ENCODE measurements around the gene NKTR. TPM values are rescaled to one million over a fixed set of nuclear protein-coding genes. Genes with fewer than 3 reads are reported as not detected.

NKTR gene
- total RNA-seq, 1 donor from 2014 or later: 41.7 TPM

DNA sequence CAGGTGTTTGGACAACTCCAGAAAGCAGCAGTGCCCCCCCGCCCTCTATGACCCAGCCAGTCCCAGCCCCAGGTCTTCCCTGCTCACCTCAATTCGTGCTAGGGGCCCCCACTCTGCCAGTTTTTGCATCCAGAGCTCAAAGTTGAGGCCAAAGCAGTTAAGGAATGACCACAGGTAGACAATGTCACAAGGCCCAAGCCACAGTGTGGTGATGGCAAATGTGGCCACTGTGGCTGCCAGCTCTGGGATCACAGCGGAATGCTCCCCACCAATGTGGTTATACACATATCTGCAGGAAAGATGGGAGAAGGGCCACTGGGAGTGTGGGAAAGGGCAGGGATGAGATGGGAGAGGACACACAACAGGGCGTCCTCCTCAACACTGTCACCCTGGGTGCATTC is 93.0 kb downstream of the NKTR start:
- Histone ChIP-seq H3K4me3 (no peak overlapping the region), H3K4me1 (no peaks in the 10 kb centered on the region), H3K9me3 (no peaks in the 10 kb centered on the region), H3K27ac (no peak overlapping the region), H3K27me3 (no peaks in the 10 kb centered on the region), H3K36me3 (no peaks in the 10 kb centered on the region)
- TF ChIP-seq, protein P1, sequence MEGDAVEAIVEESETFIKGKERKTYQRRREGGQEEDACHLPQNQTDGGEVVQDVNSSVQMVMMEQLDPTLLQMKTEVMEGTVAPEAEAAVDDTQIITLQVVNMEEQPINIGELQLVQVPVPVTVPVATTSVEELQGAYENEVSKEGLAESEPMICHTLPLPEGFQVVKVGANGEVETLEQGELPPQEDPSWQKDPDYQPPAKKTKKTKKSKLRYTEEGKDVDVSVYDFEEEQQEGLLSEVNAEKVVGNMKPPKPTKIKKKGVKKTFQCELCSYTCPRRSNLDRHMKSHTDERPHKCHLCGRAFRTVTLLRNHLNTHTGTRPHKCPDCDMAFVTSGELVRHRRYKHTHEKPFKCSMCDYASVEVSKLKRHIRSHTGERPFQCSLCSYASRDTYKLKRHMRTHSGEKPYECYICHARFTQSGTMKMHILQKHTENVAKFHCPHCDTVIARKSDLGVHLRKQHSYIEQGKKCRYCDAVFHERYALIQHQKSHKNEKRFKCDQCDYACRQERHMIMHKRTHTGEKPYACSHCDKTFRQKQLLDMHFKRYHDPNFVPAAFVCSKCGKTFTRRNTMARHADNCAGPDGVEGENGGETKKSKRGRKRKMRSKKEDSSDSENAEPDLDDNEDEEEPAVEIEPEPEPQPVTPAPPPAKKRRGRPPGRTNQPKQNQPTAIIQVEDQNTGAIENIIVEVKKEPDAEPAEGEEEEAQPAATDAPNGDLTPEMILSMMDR (IDR thresholded peaks at IDR 0.05): no peak
- intact Hi-C loops (cut with DNase I): no loop called here
- peak in 1 of 2 donors; percentile 62 for DNase-seq (ENCODE audit: low spot score in 2 of 2)

DNA sequence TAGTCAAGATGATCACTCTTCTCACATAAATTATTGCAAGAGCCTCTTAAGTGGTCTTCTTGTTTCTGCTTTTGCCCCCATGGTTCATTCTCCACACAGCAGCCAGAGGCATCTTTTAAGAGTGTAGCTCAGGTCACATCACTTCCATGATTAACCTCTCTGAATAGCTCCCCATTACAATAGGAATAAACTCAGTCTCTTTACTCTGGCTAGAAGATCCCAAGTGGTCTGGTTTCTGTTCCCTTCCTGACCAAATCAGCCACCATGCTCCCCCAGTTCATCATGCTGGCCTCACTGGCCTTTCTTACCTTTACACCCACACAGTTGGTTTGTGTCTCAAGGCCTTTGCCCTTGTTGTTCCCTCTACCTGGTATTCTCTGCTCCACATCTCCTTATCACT is 93.9 kb downstream of the NKTR start:
- no peak for DNase-seq (ENCODE audit: low spot score in 2 of 2)

DNA sequence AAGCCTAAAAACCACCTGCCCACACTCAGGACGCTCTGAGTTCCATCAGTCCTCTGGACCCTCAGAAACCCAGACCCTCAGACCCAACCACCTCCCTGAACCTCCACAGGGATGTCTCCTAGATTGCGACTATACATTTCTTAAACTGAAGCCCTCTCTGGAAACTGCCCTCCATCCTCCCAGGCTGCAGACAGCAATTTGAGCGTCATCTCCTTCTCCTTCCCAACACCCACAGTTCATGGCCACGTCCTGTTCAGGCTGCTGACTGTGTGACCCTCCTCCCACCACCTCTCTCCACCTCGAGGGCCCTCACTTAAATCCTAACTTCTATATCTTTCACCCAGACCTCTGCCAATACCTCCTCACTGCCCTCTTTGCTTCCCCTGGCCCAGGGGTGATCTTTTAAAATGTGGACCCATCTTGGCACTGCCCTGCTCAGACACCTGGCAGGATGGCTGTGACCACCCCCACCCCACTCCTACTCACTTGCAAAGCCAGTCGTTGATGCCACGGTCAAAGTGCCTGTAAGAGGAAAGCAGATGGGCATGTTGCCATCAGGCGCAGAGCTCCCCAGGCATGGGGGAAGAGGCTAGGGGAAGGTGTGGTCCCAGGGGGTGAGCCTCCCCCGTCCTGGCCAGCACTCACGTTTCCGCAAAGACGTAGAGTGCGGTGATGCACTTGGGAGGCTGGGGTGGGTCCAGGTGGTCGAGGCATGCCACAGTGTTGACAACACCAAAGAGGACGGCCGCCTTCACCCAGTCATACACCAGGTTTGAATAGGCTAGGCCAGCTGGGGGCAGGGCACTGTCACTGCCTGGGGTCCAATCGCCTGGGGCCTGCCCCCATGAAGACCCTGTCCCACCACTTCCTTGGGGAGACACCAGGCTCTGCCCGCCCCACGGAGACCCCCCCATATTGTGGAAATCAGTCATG is 96.1 kb downstream of the NKTR start:
- peak in 1 of 2 donors; percentile 58 for DNase-seq (ENCODE audit: low spot score in 2 of 2)
- intact Hi-C loops (cut with DNase I): no loop called here

More for the DNA sequence above, 93.9 kb downstream of the NKTR start:
- no peaks in the 10 kb centered on the region for H3K27me3 ChIP-seq
- no peak overlapping the region for H3K4me3 ChIP-seq
- TF ChIP-seq, protein P1 (IDR thresholded peaks at IDR 0.05): no peak
- H3K36me3 ChIP-seq: no peaks in the 10 kb centered on the region
- intact Hi-C loops (cut with DNase I): no loop called here
- no peaks in the 10 kb centered on the region for H3K9me3 ChIP-seq
- no peak overlapping the region for H3K27ac ChIP-seq
- H3K4me1 ChIP-seq: no peaks in the 10 kb centered on the region

DNA sequence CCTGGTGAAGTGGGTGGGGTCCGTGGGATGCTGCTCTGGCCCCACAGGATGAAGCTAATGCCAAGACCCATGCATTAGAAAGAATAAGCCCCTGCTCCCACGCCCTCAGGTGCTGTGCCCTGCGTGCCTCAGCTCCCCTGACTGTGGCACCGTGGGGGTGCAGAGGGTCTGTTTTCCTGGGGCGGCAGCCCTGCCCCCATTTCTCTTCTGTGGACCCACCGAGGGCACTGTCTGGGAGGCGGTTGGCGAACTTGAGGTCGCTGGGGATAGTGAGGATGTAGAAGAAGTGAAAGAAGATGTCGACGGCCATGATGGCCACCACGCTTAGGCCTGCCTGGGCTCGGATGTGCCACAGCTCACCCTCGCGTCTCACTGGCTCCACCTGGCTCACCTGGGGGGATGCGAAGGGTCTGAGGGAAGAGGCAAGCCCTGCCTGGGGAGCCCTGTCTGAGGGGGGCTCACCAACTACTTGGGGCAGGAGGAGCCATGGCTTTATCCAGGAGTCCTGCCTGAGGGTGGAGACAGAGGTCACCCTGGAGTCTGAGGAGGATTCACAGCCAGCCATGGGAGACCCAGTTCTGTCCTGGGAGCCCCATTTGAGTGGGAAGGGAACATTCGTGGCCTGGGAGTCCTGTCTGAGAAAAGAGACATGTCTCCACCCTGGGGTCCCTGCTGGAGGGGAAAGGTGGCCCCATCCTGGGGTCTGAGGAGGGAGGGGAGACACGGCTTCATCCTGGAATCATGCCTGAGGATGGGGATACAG is 97.0 kb downstream of the NKTR start:
- peaks cover 0 to 2% of the 10 kb centered on the region in 2 donors for H3K4me1 ChIP-seq
- intact Hi-C loops (cut with DNase I): no loop called here
- H3K27me3 ChIP-seq: no peaks in the 10 kb centered on the region
- no peak overlapping the region for H3K27ac ChIP-seq
- no peaks in the 10 kb centered on the region for H3K36me3 ChIP-seq
- DNase-seq (ENCODE audit: low spot score in 2 of 2): peak in 1 of 2 donors; percentile 60
- no peak overlapping the region for H3K4me3 ChIP-seq
- TF ChIP-seq, protein P1 (IDR thresholded peaks at IDR 0.05): no peak
- H3K9me3 ChIP-seq: no peaks in the 10 kb centered on the region

More for the DNA sequence above, 96.1 kb downstream of the NKTR start:
- Histone ChIP-seq H3K27me3 (no peaks in the 10 kb centered on the region), H3K4me1 (peaks cover 0 to 1% of the 10 kb centered on the region in 2 donors), H3K9me3 (no peaks in the 10 kb centered on the region), H3K27ac (no peak overlapping the region), H3K36me3 (no peaks in the 10 kb centered on the region), H3K4me3 (no peak overlapping the region)
- TF ChIP-seq, protein P1 (IDR thresholded peaks at IDR 0.05): no peak

Other genes with a start within 250 kb of the NKTR start
- gene LYZL4, start 190.1 kb upstream of the NKTR start, total RNA-seq: not detected
- gene VIPR1, start 98.0 kb upstream of the NKTR start, total RNA-seq: 3.5 TPM
- gene SEC22C, start 18.7 kb upstream of the NKTR start, total RNA-seq: 28.3 TPM
- gene SS18L2, start 9.8 kb upstream of the NKTR start, total RNA-seq: 1.5 TPM
- 69.3 TPM for gene ZBTB47, start 53.0 kb downstream of the NKTR start, total RNA-seq
- not detected for gene KLHL40, start 84.9 kb downstream of the NKTR start, total RNA-seq
- not detected for gene HHATL, start 102.1 kb downstream of the NKTR start, total RNA-seq
- 2.1 TPM for gene CCDC13, start 172.6 kb downstream of the NKTR start, total RNA-seq
- 109 TPM for gene HIGD1A, start 203.8 kb downstream of the NKTR start, total RNA-seq
- 24.5 TPM for gene ACKR2, start 208.8 kb downstream of the NKTR start, total RNA-seq

Measured in ascending aorta (tissue), 2 donors.